K562 (cell line): Measurements from ENCODE around the gene SMC4. TPM values are rescaled to one million over a fixed set of nuclear protein-coding genes. Genes with fewer than 3 reads are reported as not detected.
A peak's percentile ranks its signal among the peaks of the same experiment; 100 is the strongest.

Experiments
- SRF ChIP-seq, 2 experiments: fragments of 250-450, 450-650 bp in 1 of 2; sonication (Bioruptor Pico) in 1 of 2; sonication (generic) in 1 of 2; formaldehyde crosslinking; IDR thresholded peaks; 2 replicates each; pipeline versions ENCODE4 v1.5.0 to v1.5.1; 2020 to 2022; ENCODE audit warnings: mild to moderate bottlenecking in 1 of 2, missing genetic modification reagents in 1 of 2
- TGIF2 ChIP-seq: sonication (generic); formaldehyde crosslinking; IDR thresholded peaks from 2 replicates; pipeline ENCODE4 v1.8.1; 2022; ENCODE audit warnings: mild to moderate bottlenecking, missing genetic modification reagents, moderate library complexity
- ZBTB17 ChIP-seq: fragments of 450-650 bp; formaldehyde crosslinking; IDR thresholded peaks from 2 replicates; pipeline ENCODE4 v1.4.0; 2020; ENCODE audit warnings: mild to moderate bottlenecking
- polyA plus RNA-seq, 8 experiments: library from polyadenylated mRNA; depleted of rRNA in 4 of 8; stranded (reverse) in 5 of 8; unstranded in 3 of 8; fragments of >200 nt; fragmentation: Nextera tagmentation in 2 of 8; fragmentation: Illumina TruSeq in 1 of 8; extraction: Ambion mirVana in 2 of 8; extraction: Trizol in 1 of 8; gene quantifications; 2 replicates each; pipeline versions ENCODE4 v1.2.1 to v1.2.3, GENCODE V29; 2011 to 2014; ENCODE audit warnings: inconsistent platforms in 1 of 8, missing spikeins in 1 of 8
- total RNA-seq, 7 experiments: library from RNA; depleted of rRNA in 6 of 7; stranded (reverse); fragments of >200 nt in 6 of 7; fragmentation: Illumina TruSeq in 2 of 7; extraction: Trizol in 2 of 7; gene quantifications; 2 replicates each; pipeline versions ENCODE4 v1.2.1 to v1.2.3, GENCODE V29; 2011 to 2021; ENCODE audit warnings: low replicate concordance in 1 of 7
- TF ChIP-seq, protein P1 (sequence below): fragments of 450-650 bp; formaldehyde crosslinking; conservative IDR thresholded peaks from 2 replicates; pipeline ENCODE4 v1.4.0; 2022; ENCODE audit warnings: mild to moderate bottlenecking, missing genetic modification characterization
- TF ChIP-seq, protein P2 (sequence below): fragments of 250-450 bp; sonication (Bioruptor Pico); IDR thresholded peaks from 2 replicates; pipeline ENCODE4 v1.5.0; 2021; ENCODE audit warnings: mild to moderate bottlenecking, borderline replicate concordance
- TF ChIP-seq, protein P3 (sequence below), 2 experiments: fragments of 150-350 bp in 1 of 2; IDR thresholded peaks; 2 replicates each; pipeline ENCODE4 v1.6.1; 2012 to 2016; ENCODE audit warnings: low read depth in 2 of 2, low read length in 2 of 2, mild to moderate bottlenecking in 1 of 2, moderate library complexity in 1 of 2
- TF ChIP-seq, protein P4 (sequence below), 2 experiments: fragments of 450-650 bp in 1 of 2; sonication (generic) in 1 of 2; formaldehyde crosslinking in 1 of 2; IDR thresholded peaks; 2 replicates each; pipeline versions ENCODE4 v1.7.1 to v1.9.0; 2016 to 2022; ENCODE audit warnings: inconsistent platforms in 1 of 2, mild to moderate bottlenecking in 1 of 2, missing genetic modification reagents in 1 of 2

The SMC4 gene
- total and polyA plus RNA-seq, 9 of the 15 experiments (the other 6 are each of a cell fraction or from before 2014, with no cell fraction given) = 87.9 to 347 (median 176) TPM

DNA sequence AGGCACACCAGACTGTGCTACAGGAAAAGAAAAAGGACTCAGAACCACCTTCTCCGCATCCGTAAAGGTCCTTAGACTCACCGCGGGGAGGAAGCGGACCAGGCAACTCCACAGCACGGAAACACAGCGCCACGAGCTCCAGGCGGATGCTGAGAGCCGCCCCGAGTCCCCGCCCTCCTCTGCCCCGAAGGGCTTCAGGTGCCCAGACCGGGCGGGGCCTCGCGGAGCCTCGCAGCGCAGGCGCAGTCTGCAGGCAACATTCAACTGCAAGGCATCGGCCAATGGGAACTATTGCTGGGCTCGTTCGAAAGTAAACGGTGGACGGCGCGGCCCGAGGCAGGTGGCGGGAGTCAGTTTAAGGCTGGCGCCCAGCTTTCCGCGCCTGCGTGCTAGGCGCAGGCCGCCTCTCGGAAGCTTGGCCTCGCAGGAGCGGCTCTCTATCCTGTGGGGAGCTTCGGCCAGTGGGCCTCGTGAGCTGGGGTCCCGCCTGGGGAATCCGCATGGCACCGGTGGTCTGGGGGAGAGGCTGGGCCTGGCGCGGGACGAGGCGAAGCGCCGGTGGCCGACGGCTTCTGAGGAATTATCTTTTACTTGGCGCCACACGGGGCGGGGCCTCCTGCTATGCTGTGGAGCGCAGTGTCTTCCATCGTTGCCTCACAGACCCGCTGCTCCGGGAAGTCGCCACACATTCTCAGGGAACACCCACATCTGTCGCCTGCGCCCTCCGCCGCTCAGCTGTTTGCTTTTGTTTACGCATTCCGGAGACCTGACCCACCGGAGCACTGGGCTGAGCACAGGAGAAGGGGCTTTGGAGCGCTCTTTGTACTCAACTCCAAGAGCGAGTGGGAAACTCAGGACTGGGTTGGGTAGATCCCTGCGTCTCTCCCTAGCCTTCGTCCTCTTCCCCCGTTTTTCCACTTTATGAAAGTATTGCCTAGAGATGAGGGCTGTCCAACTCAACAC lies 50.5 kb downstream of the SMC4 start, which contains the start of gene TRIM59 (continued):
- TF ChIP-seq, protein P1, sequence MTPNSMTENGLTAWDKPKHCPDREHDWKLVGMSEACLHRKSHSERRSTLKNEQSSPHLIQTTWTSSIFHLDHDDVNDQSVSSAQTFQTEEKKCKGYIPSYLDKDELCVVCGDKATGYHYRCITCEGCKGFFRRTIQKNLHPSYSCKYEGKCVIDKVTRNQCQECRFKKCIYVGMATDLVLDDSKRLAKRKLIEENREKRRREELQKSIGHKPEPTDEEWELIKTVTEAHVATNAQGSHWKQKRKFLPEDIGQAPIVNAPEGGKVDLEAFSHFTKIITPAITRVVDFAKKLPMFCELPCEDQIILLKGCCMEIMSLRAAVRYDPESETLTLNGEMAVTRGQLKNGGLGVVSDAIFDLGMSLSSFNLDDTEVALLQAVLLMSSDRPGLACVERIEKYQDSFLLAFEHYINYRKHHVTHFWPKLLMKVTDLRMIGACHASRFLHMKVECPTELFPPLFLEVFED (CRISPR knock-in tag) = no peak
- TF ChIP-seq, protein P2, sequence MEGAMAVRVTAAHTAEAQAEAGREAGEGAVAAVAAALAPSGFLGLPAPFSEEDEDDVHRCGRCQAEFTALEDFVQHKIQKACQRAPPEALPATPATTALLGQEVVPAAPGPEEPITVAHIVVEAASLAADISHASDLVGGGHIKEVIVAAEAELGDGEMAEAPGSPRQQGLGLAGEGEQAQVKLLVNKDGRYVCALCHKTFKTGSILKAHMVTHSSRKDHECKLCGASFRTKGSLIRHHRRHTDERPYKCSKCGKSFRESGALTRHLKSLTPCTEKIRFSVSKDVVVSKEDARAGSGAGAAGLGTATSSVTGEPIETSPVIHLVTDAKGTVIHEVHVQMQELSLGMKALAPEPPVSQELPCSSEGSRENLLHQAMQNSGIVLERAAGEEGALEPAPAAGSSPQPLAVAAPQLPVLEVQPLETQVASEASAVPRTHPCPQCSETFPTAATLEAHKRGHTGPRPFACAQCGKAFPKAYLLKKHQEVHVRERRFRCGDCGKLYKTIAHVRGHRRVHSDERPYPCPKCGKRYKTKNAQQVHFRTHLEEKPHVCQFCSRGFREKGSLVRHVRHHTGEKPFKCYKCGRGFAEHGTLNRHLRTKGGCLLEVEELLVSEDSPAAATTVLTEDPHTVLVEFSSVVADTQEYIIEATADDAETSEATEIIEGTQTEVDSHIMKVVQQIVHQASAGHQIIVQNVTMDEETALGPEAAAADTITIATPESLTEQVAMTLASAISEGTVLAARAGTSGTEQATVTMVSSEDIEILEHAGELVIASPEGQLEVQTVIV (CRISPR knock-in tag) = no peak
- no peak; the same call in 1 of the 2 replicates for TF ChIP-seq ZBTB17
- TF ChIP-seq, protein P3, sequence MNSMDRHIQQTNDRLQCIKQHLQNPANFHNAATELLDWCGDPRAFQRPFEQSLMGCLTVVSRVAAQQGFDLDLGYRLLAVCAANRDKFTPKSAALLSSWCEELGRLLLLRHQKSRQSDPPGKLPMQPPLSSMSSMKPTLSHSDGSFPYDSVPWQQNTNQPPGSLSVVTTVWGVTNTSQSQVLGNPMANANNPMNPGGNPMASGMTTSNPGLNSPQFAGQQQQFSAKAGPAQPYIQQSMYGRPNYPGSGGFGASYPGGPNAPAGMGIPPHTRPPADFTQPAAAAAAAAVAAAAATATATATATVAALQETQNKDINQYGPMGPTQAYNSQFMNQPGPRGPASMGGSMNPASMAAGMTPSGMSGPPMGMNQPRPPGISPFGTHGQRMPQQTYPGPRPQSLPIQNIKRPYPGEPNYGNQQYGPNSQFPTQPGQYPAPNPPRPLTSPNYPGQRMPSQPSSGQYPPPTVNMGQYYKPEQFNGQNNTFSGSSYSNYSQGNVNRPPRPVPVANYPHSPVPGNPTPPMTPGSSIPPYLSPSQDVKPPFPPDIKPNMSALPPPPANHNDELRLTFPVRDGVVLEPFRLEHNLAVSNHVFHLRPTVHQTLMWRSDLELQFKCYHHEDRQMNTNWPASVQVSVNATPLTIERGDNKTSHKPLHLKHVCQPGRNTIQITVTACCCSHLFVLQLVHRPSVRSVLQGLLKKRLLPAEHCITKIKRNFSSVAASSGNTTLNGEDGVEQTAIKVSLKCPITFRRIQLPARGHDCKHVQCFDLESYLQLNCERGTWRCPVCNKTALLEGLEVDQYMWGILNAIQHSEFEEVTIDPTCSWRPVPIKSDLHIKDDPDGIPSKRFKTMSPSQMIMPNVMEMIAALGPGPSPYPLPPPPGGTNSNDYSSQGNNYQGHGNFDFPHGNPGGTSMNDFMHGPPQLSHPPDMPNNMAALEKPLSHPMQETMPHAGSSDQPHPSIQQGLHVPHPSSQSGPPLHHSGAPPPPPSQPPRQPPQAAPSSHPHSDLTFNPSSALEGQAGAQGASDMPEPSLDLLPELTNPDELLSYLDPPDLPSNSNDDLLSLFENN (IDR thresholded peaks at IDR 0.05; ENCODE audit: low read depth in 2 of 2, low read length in 2 of 2) = no peak
- TF ChIP-seq, protein P4, sequence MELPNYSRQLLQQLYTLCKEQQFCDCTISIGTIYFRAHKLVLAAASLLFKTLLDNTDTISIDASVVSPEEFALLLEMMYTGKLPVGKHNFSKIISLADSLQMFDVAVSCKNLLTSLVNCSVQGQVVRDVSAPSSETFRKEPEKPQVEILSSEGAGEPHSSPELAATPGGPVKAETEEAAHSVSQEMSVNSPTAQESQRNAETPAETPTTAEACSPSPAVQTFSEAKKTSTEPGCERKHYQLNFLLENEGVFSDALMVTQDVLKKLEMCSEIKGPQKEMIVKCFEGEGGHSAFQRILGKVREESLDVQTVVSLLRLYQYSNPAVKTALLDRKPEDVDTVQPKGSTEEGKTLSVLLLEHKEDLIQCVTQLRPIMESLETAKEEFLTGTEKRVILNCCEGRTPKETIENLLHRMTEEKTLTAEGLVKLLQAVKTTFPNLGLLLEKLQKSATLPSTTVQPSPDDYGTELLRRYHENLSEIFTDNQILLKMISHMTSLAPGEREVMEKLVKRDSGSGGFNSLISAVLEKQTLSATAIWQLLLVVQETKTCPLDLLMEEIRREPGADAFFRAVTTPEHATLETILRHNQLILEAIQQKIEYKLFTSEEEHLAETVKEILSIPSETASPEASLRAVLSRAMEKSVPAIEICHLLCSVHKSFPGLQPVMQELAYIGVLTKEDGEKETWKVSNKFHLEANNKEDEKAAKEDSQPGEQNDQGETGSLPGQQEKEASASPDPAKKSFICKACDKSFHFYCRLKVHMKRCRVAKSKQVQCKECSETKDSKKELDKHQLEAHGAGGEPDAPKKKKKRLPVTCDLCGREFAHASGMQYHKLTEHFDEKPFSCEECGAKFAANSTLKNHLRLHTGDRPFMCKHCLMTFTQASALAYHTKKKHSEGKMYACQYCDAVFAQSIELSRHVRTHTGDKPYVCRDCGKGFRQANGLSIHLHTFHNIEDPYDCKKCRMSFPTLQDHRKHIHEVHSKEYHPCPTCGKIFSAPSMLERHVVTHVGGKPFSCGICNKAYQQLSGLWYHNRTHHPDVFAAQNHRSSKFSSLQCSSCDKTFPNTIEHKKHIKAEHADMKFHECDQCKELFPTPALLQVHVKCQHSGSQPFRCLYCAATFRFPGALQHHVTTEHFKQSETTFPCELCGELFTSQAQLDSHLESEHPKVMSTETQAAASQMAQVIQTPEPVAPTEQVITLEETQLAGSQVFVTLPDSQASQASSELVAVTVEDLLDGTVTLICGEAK (IDR thresholded peaks at IDR 0.05) = no peak; the same call in 1 of the 2 replicates
- TF ChIP-seq, protein P4 (CRISPR knock-in tag; IDR thresholded peaks at IDR 0.05) = peak; percentile 87
- peak; percentile 99 for TF ChIP-seq TGIF2 (CRISPR knock-in tag)
- TF ChIP-seq SRF (CRISPR knock-in tag; IDR thresholded peaks at IDR 0.05) = peak in 1 of 2 experiments; percentile 77; a peak in 1 of 4 replicates
